Activated CD8-positive, alpha-beta T cell treated with anti-CD3 and anti-CD28 coated beads for 36 hours (primary cell): ENCODE measurements around the gene ARHGAP26. TPM values are rescaled to one million over a fixed set of nuclear protein-coding genes. Genes with fewer than 3 reads are reported as not detected.

Source experiments
- ATAC-seq: fragments of 200-7000 bp; cut with Tn5 transposase; one replicate; pipeline ENCODE4 v1.10.0; 2021; ENCODE audit warnings: mild to moderate bottlenecking, moderate library complexity
- CTCF ChIA-PET: fragments of 350-600 bp; sonication (Branson Sonifier 250); formaldehyde crosslinking; loops from one replicate; lab custom pipeline; 2021; ENCODE audit warnings: antibody characterized with exemption; lab: Charles Lee
- POLR2A ChIA-PET: fragments of 350-600 bp; sonication (Branson Sonifier 250); formaldehyde crosslinking; loops from one replicate; lab custom pipeline; 2021; ENCODE audit warnings: antibody characterized with exemption; lab: Charles Lee
- DNase-seq: peaks from one replicate; pipeline ENCODE4 v3.0.0-alpha.2; 2020
- H3K27ac Mint-ChIP-seq: one replicate; pipeline ENCODE4 v1.8.0; 2021; ENCODE audit warnings: mild to moderate bottlenecking, mixed read lengths
- H3K27me3 Mint-ChIP-seq: one replicate; pipeline ENCODE4 v1.8.0; 2021; ENCODE audit warnings: mixed read lengths
- H3K36me3 Mint-ChIP-seq: one replicate; pipeline ENCODE4 v1.8.0; 2021; ENCODE audit warnings: low read depth, mixed read lengths
- H3K4me1 Mint-ChIP-seq: one replicate; pipeline ENCODE4 v1.8.0; 2021; ENCODE audit warnings: low read depth, mixed read lengths
- H3K4me3 Mint-ChIP-seq: one replicate; pipeline ENCODE4 v1.8.0; 2021; ENCODE audit warnings: mild to moderate bottlenecking, moderate library complexity, mixed read lengths
- H3K9me3 Mint-ChIP-seq: one replicate; pipeline ENCODE4 v1.8.0; 2021; ENCODE audit warnings: mixed read lengths
- intact Hi-C: fragments of 100-400 bp; cut with micrococcal nuclease; formaldehyde crosslinking; loops from one replicate; pipeline ENCODE4 v1.10.0; 2022
- total RNA-seq, 2 experiments: library from RNA; stranded (reverse); gene quantifications; one replicate each; pipeline ENCODE4 v1.2.3, GENCODE V29; 2021
- TF ChIP-seq, protein P1 (sequence below): fragments of 200-600 bp; IDR thresholded peaks from one replicate; pipeline ENCODE4 v1.8.0; 2022; ENCODE audit warnings: antibody characterized with exemption, mild to moderate bottlenecking

ARHGAP26 gene
- total RNA-seq, 2 experiments from 2014 or later, result 12.7 to 18.0 TPM

DNA sequence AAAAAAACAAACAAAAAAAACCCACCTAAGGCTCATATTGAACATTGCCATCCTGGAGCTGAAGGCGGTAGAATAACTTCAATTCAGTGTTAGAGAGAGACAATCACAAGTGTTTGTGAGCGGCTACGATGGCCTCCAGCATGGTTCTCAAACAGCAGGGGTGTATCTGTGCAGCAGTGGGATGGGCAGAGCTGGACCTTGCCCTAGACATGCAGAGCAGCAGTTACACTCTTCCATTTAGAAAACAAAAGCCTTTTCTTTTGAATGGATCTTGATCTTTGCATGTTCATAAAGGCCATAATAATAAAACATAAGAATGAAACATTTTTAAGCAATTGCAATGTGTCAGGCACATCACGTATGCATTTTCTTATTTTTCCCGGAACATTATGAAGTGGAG lies 50.3 kb downstream of the ARHGAP26 start:
- peaks cover 1% of the 10 kb centered on the region for H3K9me3 Mint-ChIP-seq
- ChIA-PET CTCF (interaction anchor here (1.4 to 6.2 kb wide), 4 partner anchors 49 to 107 kb away, joined by 3 to 31 read pairs (median 8); partner anchors contain the start of gene ARHGAP26), POLR2A (interaction anchor here (1.5 to 1.9 kb wide), 2 partner anchors 10 to 20 kb away, joined by 4 to 18 read pairs; no protein-coding TSS in a partner anchor)
- H3K4me1 Mint-ChIP-seq, result peaks cover 75% of the 10 kb centered on the region
- H3K27me3 Mint-ChIP-seq, result no peaks in the 10 kb centered on the region
- intact Hi-C loops, result loop anchor here (5.0 kb wide), 2 partner anchors 42 to 48 kb away; partner anchors contain the start of gene ARHGAP26
- TF ChIP-seq, protein P1, sequence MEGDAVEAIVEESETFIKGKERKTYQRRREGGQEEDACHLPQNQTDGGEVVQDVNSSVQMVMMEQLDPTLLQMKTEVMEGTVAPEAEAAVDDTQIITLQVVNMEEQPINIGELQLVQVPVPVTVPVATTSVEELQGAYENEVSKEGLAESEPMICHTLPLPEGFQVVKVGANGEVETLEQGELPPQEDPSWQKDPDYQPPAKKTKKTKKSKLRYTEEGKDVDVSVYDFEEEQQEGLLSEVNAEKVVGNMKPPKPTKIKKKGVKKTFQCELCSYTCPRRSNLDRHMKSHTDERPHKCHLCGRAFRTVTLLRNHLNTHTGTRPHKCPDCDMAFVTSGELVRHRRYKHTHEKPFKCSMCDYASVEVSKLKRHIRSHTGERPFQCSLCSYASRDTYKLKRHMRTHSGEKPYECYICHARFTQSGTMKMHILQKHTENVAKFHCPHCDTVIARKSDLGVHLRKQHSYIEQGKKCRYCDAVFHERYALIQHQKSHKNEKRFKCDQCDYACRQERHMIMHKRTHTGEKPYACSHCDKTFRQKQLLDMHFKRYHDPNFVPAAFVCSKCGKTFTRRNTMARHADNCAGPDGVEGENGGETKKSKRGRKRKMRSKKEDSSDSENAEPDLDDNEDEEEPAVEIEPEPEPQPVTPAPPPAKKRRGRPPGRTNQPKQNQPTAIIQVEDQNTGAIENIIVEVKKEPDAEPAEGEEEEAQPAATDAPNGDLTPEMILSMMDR, result no peak
- no peak overlapping the region for H3K4me3 Mint-ChIP-seq
- no peak overlapping the region for H3K27ac Mint-ChIP-seq
- ATAC-seq (no peak), DNase-seq (no peak)
- H3K36me3 Mint-ChIP-seq, result peaks cover 3% of the 10 kb centered on the region

DNA sequence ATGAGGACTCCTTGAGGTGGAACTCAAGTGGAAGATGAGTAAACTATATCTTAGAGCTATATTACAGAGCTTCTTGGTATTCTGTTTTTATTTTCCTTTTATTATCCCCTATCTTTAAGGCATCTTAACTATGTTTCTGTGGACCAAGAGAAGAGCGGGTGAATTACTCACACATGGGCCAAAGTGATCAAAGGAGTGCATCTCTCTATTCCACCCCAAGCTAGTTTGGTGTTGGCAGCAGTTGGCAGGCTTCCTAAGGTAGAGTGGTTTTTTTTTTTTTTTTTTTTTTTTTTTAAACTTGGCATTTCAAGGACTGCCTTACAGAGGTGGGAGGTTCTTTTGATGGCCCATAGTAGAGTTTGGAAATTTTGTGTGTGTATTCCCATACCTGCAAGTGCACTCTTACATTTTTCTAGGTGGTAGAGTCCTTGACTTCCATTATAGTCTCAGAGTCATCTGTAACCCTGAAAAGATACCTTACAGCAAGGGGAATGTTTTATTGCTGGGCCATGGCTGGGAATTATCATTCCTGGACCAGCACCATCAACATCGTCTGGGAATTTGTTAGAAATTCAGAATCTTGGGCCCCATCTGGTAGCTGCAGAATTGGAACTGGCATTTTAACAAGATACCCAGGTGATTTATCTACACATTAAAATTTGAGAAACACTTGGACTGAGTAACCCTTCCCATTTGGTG lies 51.0 kb downstream of the ARHGAP26 start:
- Mint-ChIP-seq H3K27ac (peak overlapping the region; percentile 68), H3K4me1 (peaks cover 81% of the 10 kb centered on the region), H3K9me3 (peaks cover 1% of the 10 kb centered on the region), H3K4me3 (no peak overlapping the region), H3K36me3 (peaks cover 2% of the 10 kb centered on the region), H3K27me3 (no peaks in the 10 kb centered on the region)
- ChIA-PET CTCF (interaction anchor here (0.9 to 6.2 kb wide), 12 partner anchors 9 to 108 kb away, joined by 3 to 31 read pairs (median 6); partner anchors contain the start of gene ARHGAP26), POLR2A (interaction anchor here (0.7 to 1.9 kb wide), 5 partner anchors 9 to 50 kb away, joined by 3 to 18 read pairs (median 4); partner anchors contain the start of gene ARHGAP26)
- no peak for DNase-seq
- no peak for ATAC-seq
- TF ChIP-seq, protein P1, result no peak
- intact Hi-C loops, result loop anchor here (5.0 kb wide), 2 partner anchors 41 to 49 kb away; partner anchors contain the start of gene ARHGAP26

DNA sequence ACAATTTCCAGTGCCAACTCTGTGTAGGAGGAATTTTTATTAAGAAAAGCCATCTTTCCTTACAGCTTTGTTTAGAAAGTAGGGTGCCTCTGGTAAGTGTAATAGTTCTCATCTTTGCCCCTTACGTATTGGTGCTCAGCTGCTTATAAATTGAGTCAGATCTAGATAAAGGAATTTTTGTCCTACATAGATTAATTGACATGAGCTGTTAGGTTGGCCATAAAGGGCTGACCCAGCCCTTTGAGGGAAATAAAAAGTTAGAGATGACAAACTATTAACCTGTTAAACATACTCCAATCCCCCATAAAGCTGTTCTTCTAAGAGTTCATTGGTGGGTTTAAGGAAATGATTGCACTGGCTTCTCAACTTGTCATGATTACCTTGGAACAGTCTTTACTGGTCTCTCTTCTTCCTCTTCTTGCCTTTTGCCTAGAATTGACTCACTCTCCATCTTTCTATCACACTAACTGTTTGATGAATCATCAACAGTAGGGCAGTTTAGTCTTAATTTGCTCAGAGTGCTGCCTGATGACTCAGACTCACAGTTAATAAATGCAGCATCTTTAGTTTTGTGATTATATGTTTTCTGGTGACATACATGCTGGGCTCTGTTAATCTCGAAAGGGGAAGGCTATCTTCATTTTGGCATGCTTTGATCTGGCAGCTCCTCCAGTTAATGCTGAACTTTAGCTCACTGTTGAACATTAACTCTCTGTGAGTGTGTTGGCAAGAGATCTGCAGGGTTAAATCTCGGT lies 51.7 kb downstream of the ARHGAP26 start:
- POLR2A ChIA-PET, result interaction anchor here (0.7 to 1.9 kb wide), 6 partner anchors 8 to 51 kb away, joined by 3 to 18 read pairs (median 4); partner anchors contain the start of gene ARHGAP26
- DNase-seq (peak; percentile 37), ATAC-seq (peak; percentile 93)
- no peaks in the 10 kb centered on the region for H3K27me3 Mint-ChIP-seq
- H3K4me3 Mint-ChIP-seq, result no peak overlapping the region
- peak overlapping the region; percentile 70 for H3K27ac Mint-ChIP-seq
- H3K4me1 Mint-ChIP-seq, result peaks cover 81% of the 10 kb centered on the region
- intact Hi-C loops, result loop anchor here (1.0 to 5.0 kb wide), 4 partner anchors 21 to 50 kb away; partner anchors contain the start of gene ARHGAP26
- CTCF ChIA-PET, result interaction anchor here (0.6 to 6.2 kb wide), 16 partner anchors 10 to 109 kb away, joined by 3 to 31 read pairs (median 5); partner anchors contain the start of gene ARHGAP26
- H3K36me3 Mint-ChIP-seq, result peaks cover 2% of the 10 kb centered on the region
- H3K9me3 Mint-ChIP-seq, result peaks cover 1% of the 10 kb centered on the region
- TF ChIP-seq, protein P1, result no peak

DNA sequence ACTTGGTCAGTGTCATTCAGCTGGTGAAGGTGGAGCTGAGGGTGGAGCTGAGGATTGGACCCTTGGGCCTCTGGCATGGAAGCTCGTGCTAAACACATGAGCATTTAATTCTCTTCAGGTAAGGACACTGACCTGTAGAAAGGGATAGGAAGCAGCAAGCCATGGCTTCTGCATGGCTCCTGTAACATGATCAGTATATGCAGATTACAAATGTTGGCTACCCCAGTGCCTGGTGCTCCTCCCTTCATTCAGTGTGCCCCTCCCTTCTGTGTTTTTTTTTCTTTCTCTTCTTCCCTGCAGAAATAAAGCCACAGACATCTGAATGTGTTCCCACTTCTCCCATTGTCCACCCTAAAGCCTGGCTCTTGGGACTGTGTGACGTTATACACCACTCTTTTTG lies 52.9 kb downstream of the ARHGAP26 start:
- Mint-ChIP-seq H3K4me3 (no peak overlapping the region), H3K27me3 (no peaks in the 10 kb centered on the region), H3K9me3 (peaks cover 1% of the 10 kb centered on the region), H3K36me3 (peaks cover 2% of the 10 kb centered on the region), H3K27ac (no peak overlapping the region), H3K4me1 (peaks cover 84% of the 10 kb centered on the region)
- intact Hi-C loops, result loop anchor here (5.0 kb wide), 2 partner anchors 39 to 51 kb away; partner anchors contain the start of gene ARHGAP26
- POLR2A ChIA-PET, result interaction anchor here (1.8 kb wide), 1 partner anchor 52 kb away, joined by 6 read pairs; the partner anchor contains the start of gene ARHGAP26
- DNase-seq (no peak), ATAC-seq (no peak)
- TF ChIP-seq, protein P1, result no peak
- CTCF ChIA-PET, result interaction anchor here (0.9 to 6.2 kb wide), 9 partner anchors 13 to 65 kb away, joined by 3 to 31 read pairs (median 4); partner anchors contain the start of gene ARHGAP26
